Measurements from ENCODE around the gene PPP3R1.

PPP3R1 gene, protein sequence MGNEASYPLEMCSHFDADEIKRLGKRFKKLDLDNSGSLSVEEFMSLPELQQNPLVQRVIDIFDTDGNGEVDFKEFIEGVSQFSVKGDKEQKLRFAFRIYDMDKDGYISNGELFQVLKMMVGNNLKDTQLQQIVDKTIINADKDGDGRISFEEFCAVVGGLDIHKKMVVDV

GRCh38 chr2:68252400-68253218, at the start of gene PPP3R1:
PPP3R1 (minus strand) TSS chr2:68252532; CDS start chr2:68252127, 405 bp downstream.
- DNase-seq: peak; percentile 68

- no peak for DNase-seq
Measured at GRCh38 chr2:68295516-68295915, 43.2 kb upstream of the PPP3R1 start.

GRCh38 chr2:68294913-68295312, 42.6 kb upstream of the PPP3R1 start:
- DNase-seq: no peak

DNA sequence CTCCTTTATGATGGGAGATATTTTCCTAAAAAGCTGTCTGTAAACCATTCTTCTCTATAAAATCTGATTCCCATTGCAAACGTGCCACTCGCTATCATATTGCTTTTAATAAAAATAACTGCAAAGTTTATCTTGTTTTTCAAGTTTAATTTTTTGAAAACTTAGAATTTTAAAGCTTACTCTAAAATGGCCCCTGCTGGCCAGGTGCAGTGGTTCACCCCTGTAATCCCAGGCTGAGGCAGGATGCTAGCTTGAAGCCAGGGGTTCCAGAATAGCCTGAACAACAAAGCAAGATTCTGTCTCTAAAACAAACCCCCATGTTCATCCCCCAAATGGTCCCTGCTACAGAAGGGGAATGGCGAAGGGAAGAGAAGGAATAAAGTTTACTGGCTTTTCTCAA, 41.9 kb upstream of the PPP3R1 start:
- DNase-seq: no peak

DNA sequence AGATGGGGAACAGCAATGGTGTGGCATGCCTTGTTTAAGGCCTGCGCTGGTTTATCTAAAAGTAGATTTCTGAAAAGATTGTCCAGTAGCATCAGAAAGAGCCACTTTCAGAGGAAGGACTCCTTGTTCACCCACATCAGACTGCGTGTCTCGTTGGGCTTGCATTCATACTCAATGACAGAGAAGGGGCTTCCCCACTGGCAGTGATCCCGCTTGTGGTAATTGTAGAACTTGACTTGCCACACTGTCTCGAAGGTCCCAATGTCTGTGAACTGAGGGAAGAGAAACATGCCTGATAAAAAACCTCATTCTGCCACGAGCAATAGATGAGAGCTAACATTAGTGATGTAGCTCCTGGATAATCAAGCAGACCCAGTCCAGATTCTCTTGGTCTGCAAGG, 41.4 kb upstream of the PPP3R1 start:
- DNase-seq: no peak

DNA sequence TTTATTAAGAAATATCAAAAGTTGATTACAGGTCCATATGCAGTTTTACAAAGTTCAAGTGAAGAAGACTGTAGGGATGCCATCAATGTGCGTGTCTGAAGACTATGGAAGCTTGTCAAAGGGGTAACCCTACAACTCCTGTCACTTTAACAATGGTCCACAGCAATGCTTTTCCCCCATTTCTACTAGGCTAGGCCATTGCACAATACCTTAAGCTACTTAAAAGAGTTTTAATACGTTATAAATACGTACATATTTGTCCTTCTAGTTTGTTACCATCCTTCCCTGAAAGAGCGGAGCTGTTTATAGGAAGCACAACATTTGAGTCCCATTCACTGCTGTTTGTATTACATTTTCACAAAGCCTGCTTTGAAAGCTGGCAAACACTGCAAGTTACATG, 40.7 kb upstream of the PPP3R1 start:
- DNase-seq: no peak

DNA sequence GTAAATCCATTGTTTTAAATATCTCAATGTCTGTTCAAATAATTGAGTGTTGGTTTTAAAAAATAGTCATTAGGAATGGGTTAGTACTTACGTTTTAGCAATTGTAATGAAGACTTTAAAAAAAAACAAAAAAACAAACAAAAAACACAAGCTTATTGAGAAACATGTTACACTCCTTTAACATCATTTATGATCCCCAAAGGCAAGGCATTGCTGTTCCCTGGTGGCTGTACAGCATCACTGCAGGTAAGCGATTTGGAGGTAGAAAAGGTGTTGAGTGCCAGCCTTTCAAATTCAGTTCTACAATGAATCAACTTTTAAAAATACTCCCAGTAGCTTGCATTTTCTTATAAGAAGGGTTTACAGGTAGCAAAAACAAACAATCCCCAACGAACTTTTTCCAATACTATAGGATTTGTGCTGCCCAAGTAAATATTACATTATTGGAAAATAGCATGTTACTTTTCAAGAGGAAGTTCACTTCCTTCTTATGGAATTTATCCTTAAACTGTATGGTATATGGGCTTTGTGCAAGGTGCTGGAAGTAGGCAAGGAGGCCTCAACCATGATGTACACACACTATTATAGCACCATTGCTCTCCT, 39.9 kb upstream of the PPP3R1 start:
- DNase-seq: peak; percentile 36

DNA sequence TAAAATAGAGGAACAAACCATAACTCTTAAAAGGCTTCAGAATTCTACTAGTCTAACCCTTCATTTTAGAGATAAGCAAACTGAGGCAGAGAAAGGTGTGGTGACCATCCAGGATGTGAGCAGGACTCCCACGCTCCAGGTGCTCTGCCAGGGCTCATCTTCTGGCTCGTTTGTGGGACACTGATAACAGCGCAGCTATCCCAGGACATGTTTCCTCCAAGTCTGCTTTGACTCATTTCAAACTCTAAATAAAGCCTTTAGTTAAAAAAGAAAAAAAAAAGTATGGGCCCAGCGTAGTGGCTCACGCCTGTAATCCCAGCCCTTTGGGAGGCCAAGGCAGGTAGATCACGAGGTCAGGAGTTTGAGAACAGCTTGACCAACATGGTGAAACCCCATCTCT, 39.0 kb upstream of the PPP3R1 start:
- DNase-seq: no peak

GRCh38 chr2:68290901-68291300, 38.6 kb upstream of the PPP3R1 start:
- DNase-seq: no peak

GRCh38 chr2:68287580-68288441, 35.5 kb upstream of the PPP3R1 start:
- no peak for DNase-seq

DNA sequence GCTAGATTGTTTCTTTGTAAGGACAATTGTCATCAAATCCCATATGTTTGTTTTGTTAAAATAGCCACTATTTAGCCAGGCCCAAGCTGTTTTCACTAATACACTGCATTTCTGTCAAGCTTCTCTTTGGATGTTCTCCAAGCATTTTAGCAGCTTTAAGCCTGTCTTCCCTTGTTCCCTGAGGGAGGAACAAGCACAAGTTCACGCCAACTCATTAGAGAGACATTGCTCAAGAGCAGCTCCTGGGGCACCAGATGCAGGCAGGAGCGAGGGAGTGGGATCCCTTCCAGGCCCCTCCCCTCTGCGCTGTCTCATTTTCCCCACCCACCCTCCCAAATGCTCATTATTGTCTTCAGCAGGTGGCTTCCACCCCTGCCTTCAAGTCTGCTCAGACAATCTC, 32.6 kb upstream of the PPP3R1 start:
- no peak for DNase-seq

GRCh38 chr2:68283419-68283812, 31.1 kb upstream of the PPP3R1 start:
- no peak for DNase-seq

DNA sequence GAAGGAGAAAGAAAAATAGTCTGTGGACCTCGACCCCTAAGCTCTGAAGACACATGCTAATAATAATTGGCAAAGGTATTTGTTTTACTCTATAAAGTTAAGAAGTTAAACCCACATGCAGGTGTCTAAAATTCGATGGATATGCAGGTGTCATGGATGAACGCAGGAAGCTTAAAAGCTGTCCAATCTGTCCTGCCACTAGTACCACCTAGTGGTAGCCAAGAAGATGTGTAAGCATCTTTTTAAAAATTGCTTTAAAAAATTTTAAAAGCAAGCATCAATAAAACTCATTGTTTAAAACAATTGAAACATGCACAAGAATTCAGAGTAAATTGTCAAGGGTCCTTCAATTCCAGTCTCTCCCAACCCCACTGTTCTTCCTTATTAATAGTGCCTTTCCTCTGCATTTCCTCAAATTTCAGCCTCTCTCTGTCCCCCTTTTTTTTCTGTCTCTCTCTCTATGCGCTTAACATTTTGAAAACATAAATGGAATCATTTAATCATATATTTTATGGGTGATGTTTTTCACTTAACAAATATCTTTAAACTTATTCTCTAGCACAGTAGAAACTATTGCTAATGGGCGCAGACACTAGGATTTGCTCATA, 30.6 kb upstream of the PPP3R1 start:
- peak; percentile 46 for DNase-seq

GRCh38 chr2:68280796-68281195, 28.5 kb upstream of the PPP3R1 start:
- DNase-seq: no peak

GRCh38 chr2:68280348-68280747, 28.0 kb upstream of the PPP3R1 start:
- DNase-seq: no peak

- peak; percentile 50 for DNase-seq
Measured at GRCh38 chr2:68279691-68280090, 27.4 kb upstream of the PPP3R1 start.

- DNase-seq: no peak
Measured at GRCh38 chr2:68278169-68278568, 25.8 kb upstream of the PPP3R1 start.

- DNase-seq: no peak
Measured at GRCh38 chr2:68274022-68274421, 21.7 kb upstream of the PPP3R1 start.

- no peak for DNase-seq
Measured at GRCh38 chr2:68272246-68272994, 20.1 kb upstream of the PPP3R1 start.

DNA sequence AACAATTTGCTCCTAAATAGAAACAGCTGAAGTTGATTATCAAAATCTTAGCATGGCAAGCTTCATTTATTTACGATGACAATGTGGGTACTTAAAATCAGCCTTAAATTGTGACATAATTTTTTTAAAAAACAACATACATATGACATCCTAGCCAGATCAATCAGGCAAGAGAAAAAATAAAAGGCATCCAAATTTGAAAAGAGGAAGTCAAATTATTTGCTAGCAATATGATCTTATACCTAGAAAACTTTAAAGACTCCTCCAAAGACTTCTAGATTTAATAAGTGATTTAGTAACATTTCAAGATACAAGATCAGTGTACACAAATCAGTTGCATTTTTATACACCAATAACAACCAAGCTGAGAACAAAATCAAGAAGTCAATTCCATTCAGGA, 14.3 kb upstream of the PPP3R1 start:
- DNase-seq: no peak

DNA sequence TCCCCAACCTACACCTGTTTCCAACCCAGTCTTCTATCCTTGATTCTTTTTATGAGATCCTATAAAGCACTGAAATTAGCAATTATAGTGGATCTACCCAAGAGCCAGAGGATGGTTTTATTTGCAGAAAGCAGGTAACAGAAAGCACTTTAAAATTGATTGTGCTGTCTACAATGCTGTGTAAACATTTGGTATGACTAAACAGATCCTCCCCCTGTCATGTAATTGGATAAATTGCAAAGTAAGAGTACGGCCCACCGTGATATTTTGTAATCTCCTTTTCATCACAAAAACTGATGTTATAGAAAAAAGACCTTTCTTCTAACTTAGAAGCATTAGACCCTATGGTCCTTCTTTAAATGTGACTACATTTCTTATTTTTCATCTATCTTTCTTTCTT, 11.3 kb upstream of the PPP3R1 start:
- peak; percentile 55 for DNase-seq

DNA sequence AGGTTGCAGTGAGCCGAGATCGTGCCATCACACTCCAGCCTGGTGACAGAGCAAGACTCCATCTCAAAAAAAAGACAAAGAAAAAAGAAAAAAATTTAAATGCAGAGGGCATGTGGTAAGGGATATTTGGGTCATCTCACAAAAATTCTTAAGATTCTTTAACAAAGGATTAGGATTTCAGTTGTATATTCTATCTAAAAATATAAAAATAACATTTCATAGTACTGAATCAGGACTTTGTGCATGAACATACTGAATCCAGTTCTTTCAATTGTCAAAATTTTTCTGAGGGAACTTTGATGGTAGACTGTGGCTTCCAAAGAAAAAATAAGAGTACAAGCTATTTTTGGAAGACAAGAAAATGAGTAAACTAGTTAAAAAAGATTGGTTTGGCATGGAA, 6.5 kb upstream of the PPP3R1 start:
- no peak for DNase-seq
